ENCODE measurements around the gene PRRC2B. TPM values are rescaled to one million over a fixed set of nuclear protein-coding genes. Genes with fewer than 3 reads are reported as not detected.

The PRRC2B gene
- total and polyA plus RNA-seq, 2 of the 13 experiments (the other 11 are each of a cell fraction or from before 2014, with no cell fraction given) = 20.8 to 37.4 TPM

GRCh38 chr9:131502781-131503625, 109.1 kb downstream of the PRRC2B start, which contains the start of gene POMT1 (continued):
- TF ChIP-seq ARID4A (CRISPR knock-in tag; IDR thresholded peaks at IDR 0.05; ENCODE audit: borderline replicate concordance) = peak; percentile 87
- peak; percentile 58; the same call in 1 of the 2 replicates for TF ChIP-seq MED1 (CRISPR knock-in tag; IDR thresholded peaks at IDR 0.05)
- TF ChIP-seq ZSCAN9 (CRISPR knock-in tag; IDR thresholded peaks at IDR 0.05; ENCODE audit: borderline replicate concordance) = peak; percentile 60; the same call in 1 of the 2 replicates
- TF ChIP-seq TERF1 (CRISPR knock-in tag; IDR thresholded peaks at IDR 0.05) = 0 out of 2 replicates have a peak, but pooled peaks have one; percentile 49
- 0 out of 2 replicates have a peak, but pooled peaks have one; percentile 40 for TF ChIP-seq ZNF616 (CRISPR knock-in tag; IDR thresholded peaks at IDR 0.05; ENCODE audit: low read depth)
- peak; percentile 50; the same call in 1 of the 2 replicates for TF ChIP-seq ZBTB2 (CRISPR knock-in tag; IDR thresholded peaks at IDR 0.05; ENCODE audit: low read depth)
- no peak for TF ChIP-seq CREB1 (IDR thresholded peaks at IDR 0.05)
- no peak for TF ChIP-seq CREB1 (CRISPR knock-in tag; IDR thresholded peaks at IDR 0.05)
- TF ChIP-seq ZMYM3 (CRISPR knock-in tag; IDR thresholded peaks at IDR 0.05) = 0 out of 2 replicates have a peak, but pooled peaks have one; percentile 11
- TF ChIP-seq TRAFD1 (CRISPR knock-in tag; IDR thresholded peaks at IDR 0.05; ENCODE audit: borderline replicate concordance) = no peak
- peak; percentile 17; the same call in 1 of the 2 replicates for TF ChIP-seq STAG1 (CRISPR knock-in tag; IDR thresholded peaks at IDR 0.05)
- peak; percentile 57; the same call in 1 of the 2 replicates for TF ChIP-seq NR0B2 (CRISPR knock-in tag; IDR thresholded peaks at IDR 0.05)
- peak; percentile 15; the same call in 1 of the 2 replicates for TF ChIP-seq ZNF704 (CRISPR knock-in tag; IDR thresholded peaks at IDR 0.05; ENCODE audit: borderline replicate concordance)
- peak; percentile 98 for TF ChIP-seq XRCC5 (optimal IDR thresholded peaks at IDR 0.05; ENCODE audit: low read length)
- no peak for TF ChIP-seq ZNF674 (CRISPR knock-in tag; IDR thresholded peaks at IDR 0.05; ENCODE audit: low read depth)
